HG03558 (cell line): ENCODE measurements around the gene PDGFC.

Source experiments
- ATAC-seq: cut with Tn5 transposase; IDR thresholded peaks from one replicate; pipeline ENCODE4 v1.9.1; 2021; ENCODE audit warnings: moderate number of reproducible peaks; ENCODE audit not compliant: unreplicated experiment; ENCODE audit errors: extremely low read depth

The PDGFC gene

GRCh38 chr4:156858071-156858470 lies 113.5 kb downstream of the PDGFC start:
- ATAC-seq: no peak

GRCh38 chr4:156838761-156839160 lies 132.8 kb downstream of the PDGFC start:
- no peak for ATAC-seq

- no peak for ATAC-seq
Measured at GRCh38 chr4:156837625-156838345, 133.8 kb downstream of the PDGFC start.

- ATAC-seq: no peak
Measured at GRCh38 chr4:156832886-156833285, 138.7 kb downstream of the PDGFC start.

GRCh38 chr4:156830351-156830750 lies 141.2 kb downstream of the PDGFC start:
- no peak for ATAC-seq

GRCh38 chr4:156829201-156829873 lies 142.3 kb downstream of the PDGFC start:
- ATAC-seq: no peak

- ATAC-seq: no peak
Measured at GRCh38 chr4:156827519-156827918, 144.1 kb downstream of the PDGFC start.

- no peak for ATAC-seq
Measured at GRCh38 chr4:156825074-156825473, 146.5 kb downstream of the PDGFC start.

- ATAC-seq: no peak
Measured at GRCh38 chr4:156824451-156825060, 147.0 kb downstream of the PDGFC start.

GRCh38 chr4:156820931-156821330 lies 150.7 kb downstream of the PDGFC start:
- ATAC-seq: no peak

GRCh38 chr4:156816360-156816755 lies 155.2 kb downstream of the PDGFC start:
- no peak for ATAC-seq

- no peak for ATAC-seq
Measured at GRCh38 chr4:156815717-156816359, 155.8 kb downstream of the PDGFC start.

GRCh38 chr4:156811963-156812362 lies 159.6 kb downstream of the PDGFC start:
- ATAC-seq: no peak

GRCh38 chr4:156811286-156811685 lies 160.3 kb downstream of the PDGFC start:
- ATAC-seq: no peak

- ATAC-seq: no peak
Measured at GRCh38 chr4:156805696-156806095, 165.9 kb downstream of the PDGFC start.

GRCh38 chr4:156803056-156803455 lies 168.5 kb downstream of the PDGFC start:
- no peak for ATAC-seq

GRCh38 chr4:156800463-156800862 lies 171.1 kb downstream of the PDGFC start:
- ATAC-seq: no peak

- no peak for ATAC-seq
Measured at GRCh38 chr4:156799121-156799589, 172.4 kb downstream of the PDGFC start.

- no peak for ATAC-seq
Measured at GRCh38 chr4:156798438-156798837, 173.2 kb downstream of the PDGFC start.

- ATAC-seq: no peak
Measured at GRCh38 chr4:156797206-156797605, 174.4 kb downstream of the PDGFC start.

- no peak for ATAC-seq
Measured at GRCh38 chr4:156795727-156796126, 175.9 kb downstream of the PDGFC start.
